Stimulated activated CD4-positive, alpha-beta T cell treated with anti-CD3 and anti-CD28 coated beads, Interleukin-15, amount 100 ng/mL, for 1 hour (primary cell): ENCODE measurements around the gene ACSF3.
A peak's percentile ranks its signal among the peaks of the same experiment; 100 is the strongest.

Source experiments
- DNase-seq, 2 donors: peaks; one replicate each; pipeline ENCODE4 v3.0.0-alpha.2; 2020; ENCODE audit warnings: low read depth in 1 of 2, low spot score in 1 of 2

The ACSF3 gene

DNA sequence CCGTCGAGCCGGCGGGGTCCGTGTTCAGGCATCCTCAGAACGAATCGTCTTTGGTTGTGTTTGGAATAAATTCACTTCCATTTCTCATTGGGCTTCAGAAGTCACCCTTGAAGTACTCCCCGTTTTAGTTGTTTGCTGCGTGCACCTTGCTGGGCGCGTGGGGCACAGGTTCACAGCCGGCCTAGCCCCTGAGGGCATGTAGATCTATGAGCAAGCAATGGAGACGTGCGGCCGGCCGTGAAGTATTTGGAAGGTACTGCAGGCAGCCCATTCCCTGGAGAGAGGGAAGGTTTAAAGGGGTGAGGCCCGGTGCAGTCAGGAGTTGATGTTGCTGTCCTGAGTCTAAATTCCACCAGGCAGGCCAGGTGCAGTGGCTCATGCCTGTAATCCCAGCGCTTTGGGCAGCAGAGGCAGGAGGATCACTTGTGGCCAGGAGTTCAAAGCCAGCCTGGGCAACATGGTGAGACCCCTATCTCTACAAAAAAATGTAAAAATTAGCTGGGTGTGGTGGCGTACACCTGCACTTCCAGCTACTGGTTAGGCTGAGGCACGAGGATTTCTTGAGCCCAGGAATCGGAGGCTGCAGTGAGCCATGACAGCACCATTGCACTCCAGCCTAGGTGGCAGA is 714 bp downstream of the ACSF3 start:
- no peak for DNase-seq

DNA sequence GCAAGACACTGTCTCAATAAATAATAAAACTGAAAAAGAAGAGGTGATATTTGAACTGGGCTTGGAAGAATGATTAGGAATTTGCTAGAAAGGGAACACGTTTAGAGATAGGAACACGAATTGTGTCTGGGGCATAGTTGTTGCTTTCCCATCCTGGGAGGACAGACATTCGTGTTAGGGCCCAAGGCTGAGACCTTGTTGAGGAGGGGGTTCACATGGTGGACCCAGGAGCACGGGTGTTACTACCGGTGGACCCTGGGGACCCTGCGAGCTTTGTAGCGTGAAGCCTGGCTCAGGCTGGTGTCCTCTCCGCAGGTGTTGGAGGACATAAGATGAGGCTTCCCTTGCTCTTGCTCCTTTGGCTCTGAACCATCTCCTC is 1.2 kb downstream of the ACSF3 start:
- DNase-seq = no peak

DNA sequence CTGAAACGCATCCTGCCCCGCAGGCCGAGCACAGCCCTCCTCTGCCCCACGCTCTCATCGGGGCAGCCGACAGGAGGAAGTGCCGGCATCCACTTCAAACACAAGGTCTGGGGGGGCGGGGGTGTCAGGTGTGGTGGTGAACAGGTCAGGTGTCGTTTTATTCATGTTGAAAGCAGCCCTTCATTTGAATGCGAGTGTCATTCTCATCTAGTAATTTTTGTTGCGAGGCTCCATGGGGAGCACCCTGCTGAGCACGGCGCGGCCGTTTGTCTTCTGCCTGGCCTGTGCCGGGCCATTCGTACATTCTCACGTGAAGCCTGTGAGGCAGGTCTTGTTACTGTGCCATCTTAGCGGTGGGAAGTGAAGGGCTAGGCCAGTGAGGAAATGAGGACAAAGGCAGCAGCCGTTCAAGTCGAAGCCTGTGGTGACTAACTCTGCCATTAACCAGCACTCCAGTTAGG is 1.9 kb downstream of the ACSF3 start:
- DNase-seq = no peak

DNA sequence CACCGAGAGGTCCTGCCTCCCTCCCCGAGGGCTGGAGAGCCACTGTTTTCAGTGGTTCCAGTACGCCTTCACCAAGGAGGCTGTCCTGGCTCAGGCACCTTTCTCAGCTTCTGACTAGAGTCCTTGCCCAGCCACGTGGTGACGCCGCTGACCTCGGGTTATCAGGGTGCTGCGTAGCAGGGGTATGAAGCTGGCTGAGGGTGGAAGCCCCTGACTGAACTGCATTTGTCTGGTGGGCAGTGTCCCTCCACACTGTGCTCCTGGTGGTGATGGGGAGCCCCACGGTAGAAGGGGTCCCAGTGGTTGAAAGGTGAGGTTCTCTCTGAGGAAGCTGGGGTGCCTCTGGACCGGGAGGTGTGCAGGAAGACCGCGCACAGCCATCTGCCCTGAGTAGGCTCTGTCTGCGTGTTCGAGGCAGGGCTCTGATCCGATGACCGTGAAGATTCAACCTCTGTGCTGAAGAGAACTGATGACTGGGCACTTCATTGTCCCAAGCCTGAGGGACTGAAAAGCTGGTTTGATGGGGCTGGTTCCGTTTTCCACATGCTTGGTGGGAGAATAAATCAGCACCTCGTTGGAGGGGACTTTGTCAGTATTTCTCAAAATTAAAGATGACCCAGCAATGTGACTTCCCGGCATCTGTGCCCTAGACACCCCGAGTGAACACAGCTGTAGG is 2.5 kb downstream of the ACSF3 start:
- no peak for DNase-seq

DNA sequence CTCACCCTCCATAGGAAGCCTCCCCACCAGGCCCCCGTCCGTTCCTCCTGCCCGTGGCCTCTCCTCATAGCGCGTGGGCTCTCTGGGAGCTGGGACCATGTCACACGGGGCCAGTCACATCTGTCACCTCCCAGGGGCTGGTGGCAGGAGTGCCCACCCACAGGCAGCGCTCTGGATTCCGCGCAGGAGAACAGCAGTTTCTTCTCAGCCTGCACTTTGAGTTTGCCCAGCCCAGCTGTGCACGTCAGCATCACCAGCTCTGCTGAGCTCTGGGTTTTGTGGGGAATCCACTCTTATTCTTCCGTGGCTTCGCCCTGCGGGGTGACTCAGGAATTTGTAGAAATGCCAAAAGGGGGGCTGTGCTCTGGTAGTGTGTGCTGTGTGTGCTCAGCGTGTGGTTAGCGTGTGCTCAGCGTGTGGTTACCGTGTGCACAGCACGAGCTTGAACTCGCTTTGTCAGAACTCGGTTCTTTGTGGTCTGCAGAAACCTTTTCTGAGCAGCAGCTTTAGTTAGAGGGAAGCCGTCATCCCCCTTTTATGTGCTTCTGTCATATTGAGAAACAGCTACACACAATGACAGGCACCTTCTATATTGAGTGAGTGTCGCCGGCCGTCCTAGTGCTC is 3.2 kb downstream of the ACSF3 start:
- DNase-seq = peak in 1 of 2 donors; percentile 35

DNA sequence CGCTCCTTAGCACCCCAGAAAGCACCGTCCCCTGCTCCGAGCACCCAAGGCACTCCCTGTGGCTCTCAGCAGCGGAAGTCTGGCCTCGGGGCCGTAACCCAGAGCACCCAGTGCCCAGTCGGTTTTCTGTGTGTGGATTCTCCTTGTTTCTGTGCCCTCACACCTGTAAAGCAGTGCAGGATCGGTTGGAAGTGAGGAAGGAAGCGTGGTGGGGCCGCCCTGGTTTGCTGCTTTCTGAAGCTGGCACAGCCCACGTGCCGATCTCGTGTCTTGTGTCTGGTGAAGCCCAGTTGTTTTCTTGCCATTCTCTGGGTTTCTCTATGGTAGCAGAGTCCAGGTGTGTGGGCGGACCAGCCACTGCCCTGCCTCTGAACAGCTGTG is 3.7 kb downstream of the ACSF3 start:
- DNase-seq = no peak

DNA sequence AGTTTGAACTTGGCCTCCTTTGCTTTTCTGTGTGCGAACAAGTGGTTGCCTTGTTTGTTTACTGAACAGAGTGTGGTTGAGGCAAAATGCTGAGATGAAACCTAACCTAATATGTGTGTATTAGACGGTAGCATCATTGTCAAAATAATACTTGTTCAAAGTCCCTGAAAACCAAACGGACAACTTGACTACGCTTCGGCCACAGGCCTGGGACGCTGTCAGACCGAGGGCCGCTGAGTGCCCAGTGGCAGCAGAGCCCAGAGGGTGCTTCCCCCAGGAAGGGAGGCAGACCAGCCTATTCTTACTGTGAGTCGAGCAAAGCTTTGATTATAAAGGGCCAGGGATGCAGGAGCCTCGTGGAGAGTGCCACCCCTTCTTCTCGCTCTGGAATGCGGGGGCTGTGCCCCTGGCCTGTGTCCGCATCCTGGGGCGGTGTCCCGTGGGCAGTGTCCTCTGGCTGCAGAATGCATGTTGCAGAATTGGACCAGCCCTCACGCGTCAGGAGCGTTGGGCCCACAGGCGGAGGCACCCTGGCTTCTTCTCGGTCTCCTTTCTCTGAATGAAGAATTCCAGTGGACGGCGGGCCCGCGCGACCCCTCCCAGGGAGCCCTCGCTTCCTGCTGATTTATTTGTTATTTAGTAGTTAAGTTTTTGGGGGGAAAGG is 5.2 kb downstream of the ACSF3 start:
- no peak for DNase-seq

DNA sequence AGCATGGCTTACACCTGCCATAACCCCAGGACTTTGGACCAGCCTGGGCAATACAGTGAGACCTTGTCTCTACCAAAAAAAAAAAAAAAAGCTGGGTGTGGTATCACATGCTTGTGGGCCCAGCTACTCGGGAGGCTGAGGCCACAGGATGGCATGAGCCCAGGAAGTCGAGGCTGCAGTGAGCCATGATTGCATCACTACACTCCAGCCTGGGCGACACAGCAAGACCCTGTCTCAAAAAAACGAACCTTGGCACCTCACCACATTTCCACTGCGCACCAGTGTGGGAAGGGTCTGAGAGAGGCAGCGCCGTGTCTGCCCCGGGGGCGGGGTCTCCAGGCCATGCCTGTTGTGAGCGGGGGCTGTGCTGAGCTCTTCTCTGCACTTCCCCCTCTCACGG is 6.3 kb downstream of the ACSF3 start:
- DNase-seq = no peak

DNA sequence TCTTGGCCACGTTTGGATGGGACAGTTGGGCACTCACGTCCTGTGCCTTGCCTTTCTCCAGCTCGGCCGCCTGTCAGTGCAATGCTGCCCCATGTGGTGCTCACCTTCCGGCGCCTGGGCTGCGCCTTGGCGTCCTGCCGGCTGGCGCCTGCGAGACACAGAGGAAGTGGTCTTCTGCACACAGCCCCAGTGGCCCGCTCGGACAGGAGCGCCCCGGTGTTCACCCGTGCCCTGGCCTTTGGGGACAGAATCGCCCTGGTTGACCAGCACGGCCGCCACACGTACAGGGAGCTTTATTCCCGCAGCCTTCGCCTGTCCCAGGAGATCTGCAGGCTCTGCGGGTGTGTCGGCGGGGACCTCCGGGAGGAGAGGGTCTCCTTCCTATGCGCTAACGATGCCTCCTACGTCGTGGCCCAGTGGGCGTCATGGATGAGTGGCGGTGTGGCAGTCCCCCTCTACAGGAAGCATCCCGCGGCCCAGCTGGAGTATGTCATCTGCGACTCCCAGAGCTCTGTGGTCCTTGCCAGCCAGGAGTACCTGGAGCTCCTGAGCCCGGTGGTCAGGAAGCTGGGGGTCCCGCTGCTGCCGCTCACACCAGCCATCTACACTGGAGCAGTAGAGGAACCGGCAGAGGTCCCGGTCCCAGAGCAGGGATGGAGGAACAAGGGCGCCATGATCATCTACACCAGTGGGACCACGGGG is 7.1 kb downstream of the ACSF3 start:
- no peak for DNase-seq

DNA sequence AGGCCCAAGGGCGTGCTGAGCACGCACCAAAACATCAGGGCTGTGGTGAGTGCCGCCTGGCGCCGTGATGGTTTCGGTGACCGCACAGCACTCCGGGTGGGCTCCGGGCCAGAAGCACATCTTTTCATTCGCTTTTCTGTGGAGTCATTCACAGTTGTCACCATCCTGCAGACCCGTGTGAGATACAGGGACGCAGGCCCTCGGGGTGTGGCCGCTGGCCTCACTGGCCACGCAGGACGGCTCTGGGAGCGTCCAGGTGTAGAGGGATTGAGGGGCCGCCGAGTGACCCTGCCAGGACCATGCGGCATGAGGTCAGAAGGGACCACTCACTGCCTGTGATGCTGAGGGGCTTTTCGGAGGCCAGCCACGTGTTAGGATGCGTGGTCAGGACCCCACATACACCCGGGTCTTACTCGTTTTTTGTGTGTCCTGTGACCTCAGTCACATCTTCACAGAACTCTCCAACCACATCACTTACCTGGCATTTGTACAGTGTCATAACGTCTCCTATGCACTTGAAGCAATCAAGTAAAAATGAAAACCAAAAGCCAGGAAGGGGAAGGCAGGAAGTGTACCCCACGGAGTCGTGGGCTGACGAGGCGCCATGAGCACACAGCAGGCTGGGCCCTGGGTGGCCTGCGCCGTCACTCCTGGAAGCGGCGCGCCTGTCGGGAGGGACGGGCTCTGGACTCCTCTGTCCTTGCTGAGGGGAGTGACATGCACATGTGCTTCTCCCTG is 7.8 kb downstream of the ACSF3 start:
- no peak for DNase-seq

DNA sequence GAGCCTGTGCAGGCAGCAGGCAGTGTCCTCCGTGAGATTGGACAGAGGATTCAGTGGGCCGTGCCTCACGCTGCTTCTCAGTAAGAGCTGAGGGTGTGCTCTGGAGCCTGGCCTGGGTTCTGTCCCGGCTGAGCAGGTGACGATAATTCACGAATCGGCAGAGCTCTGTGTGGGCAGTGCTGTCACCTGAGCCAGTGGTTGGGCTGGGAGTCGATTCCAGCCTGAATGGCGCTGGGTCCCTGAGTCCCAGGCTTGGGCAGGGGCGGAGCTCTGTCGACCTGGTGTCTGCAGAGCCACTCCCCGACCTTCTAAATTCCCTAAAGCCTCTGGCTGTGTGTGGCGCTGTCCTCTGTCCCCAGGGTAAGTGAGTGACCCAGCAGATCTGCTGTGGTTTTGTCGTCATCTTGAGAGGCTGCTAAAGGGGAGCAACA is 8.4 kb downstream of the ACSF3 start:
- no peak for DNase-seq

DNA sequence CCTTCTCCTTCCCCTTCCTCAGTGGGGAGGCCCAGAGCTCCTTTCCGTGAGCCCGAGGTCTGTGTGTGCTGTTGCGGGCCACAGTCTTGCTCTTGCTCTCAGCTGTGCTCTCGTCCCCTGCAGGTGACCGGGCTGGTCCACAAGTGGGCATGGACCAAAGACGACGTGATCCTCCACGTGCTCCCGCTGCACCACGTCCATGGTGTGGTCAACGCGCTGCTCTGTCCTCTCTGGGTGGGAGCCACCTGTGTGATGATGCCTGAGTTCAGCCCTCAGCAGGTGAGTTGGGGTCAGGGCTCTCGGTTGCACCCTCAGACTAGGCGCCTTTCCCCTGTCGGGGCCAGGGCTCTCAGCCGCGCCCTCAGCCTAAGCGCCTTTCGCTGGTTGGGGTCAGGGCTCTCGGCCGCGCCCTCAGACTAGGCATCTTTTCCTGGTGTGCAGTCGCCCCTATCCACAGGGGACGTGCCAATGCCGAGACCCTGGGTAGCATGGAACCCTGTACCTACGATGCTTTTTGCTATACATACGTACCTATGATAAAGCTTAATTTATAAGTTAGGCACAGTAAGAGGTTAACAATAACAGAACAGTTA is 8.9 kb downstream of the ACSF3 start:
- DNase-seq = no peak

DNA sequence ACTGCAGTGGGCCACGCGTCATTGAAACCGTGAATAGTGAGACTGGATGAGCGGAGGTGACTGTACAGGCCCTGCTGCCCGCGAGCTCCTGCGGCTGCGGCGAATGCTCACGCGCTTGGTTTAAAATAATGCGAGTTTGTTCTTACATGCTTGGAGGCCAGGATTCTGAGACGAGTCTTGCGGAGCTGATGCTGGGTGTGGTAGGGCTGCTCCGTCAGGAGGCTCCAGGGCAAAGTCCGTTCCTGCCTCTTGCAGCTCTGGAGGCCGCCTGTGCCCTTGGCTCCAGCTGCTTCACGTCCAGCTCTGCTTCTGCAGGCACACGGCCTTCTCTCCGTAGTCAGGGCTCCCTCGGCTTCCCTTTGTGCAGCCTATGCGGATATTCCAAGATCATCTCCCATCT is 9.5 kb downstream of the ACSF3 start:
- no peak for DNase-seq

DNA sequence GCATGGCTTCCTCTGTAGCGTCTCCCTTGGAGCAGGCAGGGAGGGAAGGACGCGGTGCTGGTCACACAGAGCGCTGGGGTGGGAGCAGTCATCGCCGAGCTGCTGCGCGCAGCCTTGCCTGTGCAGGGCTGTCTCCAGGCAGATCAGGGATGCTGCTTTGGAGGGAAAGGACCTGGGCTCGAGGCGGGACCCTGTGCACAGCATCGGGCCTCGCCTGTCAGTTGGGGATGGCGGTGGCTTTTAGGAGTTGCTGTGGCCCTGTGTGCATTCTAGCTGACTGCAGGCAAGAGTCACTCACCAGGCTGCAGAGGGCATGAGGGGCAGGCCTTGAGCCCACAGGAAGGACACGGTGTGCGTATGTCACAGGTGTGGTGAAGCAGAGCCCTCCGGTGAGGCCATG is 10.1 kb downstream of the ACSF3 start:
- DNase-seq = no peak

DNA sequence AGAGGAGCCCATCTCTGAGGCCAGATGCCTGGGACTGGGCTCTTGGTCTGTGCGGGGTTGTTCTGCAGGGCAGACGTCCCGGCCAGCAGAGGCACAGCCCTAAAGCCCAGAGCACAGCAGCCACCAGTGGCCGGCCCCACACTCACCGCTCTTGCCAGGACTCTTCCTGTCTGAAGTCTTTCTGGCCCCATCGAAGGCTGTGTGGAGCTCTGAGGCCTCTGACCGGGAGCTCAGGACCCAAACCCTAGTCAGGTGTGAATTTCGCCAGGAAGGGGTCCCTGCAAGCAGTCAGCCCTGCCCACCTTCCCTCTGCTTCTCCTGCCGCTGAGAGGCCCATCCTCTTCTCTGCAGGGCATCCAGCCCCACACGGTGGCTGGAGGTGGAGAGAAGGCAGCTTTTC is 10.7 kb downstream of the ACSF3 start:
- no peak for DNase-seq

DNA sequence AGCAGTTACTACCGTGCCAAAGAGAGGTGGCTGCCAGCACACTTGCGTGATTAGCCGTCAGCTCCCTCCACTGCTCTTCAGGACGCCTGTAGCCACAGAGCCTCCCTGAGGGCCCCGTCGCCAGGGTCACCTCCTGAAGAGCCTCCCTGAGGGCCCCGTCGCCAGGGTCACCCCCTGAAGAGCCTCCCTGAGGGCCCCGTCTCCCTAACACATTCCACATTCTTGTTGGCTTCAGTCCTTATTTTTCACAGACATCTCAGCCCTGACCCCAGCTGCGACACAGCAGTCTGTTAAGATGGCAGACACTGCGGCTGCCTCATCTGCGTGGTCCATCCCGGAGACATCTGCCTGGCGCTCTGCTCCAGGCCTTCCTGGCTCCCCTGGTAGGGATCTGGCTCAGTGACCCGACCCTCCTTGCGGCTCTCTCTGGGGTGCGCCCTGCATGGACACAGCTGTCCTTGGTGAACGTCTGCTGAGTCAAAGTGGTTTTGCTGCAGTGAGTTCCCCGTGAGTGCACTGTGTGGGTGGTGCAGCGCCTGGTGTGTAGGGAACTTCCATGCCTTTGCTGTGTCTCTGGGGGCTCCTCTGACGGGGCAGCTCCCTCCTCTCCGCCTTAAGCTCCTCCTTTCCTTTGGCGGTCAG is 11.4 kb downstream of the ACSF3 start:
- no peak for DNase-seq

DNA sequence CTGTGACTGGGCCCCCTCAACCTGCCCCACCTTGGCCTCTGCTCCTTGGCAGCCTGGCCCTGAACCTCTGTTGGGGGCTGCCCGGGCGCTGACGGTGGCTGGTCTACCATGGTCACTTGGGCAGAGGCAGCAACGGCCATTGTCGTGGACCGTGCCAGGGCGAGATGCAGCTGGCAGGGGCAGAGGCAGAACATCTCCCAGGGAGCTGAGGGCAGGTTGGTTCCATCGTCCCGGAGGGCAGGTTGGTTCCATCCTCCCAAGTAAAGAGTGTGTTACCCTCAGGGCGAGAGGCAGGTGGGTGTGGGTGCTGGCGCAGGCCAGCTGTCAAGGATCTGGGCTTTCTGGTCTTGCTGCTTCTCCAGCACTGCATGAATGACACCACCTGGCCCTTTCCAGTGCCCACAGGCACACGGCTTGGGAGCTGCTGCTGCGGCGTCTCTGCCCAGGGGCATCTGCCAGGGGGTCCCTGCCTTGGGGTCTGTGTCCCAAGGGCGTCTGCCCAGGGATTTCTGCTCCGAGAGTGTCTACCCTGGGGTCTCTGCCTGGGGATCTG is 12.0 kb downstream of the ACSF3 start:
- no peak for DNase-seq

DNA sequence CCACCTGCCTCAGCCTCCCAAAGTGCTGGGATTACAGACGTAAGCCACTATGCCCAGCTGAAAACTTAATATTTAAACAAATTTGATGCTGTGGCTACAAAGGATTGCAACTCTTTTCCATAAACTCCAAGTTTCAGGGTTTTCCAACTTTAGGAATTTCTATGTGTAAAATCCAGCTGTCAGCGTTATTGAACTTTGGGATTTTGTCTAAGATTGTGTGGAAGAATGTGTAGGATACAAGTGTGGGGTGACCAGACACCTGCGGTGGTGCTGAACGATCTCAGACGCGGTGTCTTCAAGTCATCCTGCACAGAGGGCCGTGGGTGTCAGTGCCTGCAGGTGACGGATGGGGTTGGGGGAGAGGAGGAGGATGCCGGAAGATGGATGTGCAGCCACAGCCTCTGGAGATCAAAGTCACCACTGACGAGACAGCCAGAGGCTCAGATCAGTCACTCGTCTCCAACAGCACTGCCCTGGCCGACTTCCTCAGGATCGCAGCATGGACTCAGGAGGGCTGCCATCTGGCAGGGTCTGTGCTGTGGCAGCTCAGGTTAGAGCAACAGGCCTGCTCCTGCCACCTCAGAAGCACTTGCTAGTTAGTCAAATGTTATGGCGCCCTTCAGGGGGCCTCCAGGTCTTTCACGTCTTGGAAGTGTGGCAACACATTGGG is 13.0 kb downstream of the ACSF3 start:
- DNase-seq = no peak

DNA sequence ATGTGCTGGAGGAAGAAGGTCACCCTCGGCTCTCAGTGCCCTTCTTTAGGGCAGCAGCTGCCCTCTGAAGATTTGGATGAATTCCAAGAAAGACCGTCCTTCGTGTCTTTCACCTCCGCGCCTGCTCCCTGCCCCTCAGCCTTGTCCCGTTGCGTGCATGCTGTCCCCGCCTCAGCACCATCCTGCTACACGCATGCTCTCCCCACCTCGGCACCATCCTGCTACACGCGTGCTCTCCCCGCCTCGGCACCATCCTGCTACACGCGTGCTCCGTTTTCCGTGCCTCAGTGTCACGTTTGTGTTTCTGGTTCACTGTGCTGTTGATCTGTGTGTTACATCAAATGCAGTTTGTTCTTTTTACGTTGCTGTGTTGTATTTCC is 13.5 kb downstream of the ACSF3 start:
- DNase-seq = no peak
